ENCODE data around the gene SLCO2B1. TPM values are rescaled to one million over a fixed set of nuclear protein-coding genes. Genes with fewer than 3 reads are reported as not detected.

SLCO2B1 gene
- total RNA-seq, 3 donors from 2014 or later (not counting 1 experiment from before 2014, with no cell fraction given), result not detected

- no peak for DNase-seq
- ATAC-seq, result no peak
- peaks cover 29% of the 10 kb centered on the region for H3K4me1 ChIP-seq (ENCODE audit: control insufficient read depth, insufficient read depth, low read length)
- 79% methylated on average over 6 of the region's 6 CpGs for WGBS (ENCODE audit: insufficient coverage)
- H3K9me3 Mint-ChIP-seq, result no peaks in the 10 kb centered on the region
- H3K4me1 Mint-ChIP-seq, result peaks cover 19 to 33% of the 10 kb centered on the region in 2 donors
- intact Hi-C loops (cut with micrococcal nuclease), result no loop called here
- H3K27me3 ChIP-seq (ENCODE audit: control insufficient read depth, insufficient read depth, low read length), result no peaks in the 10 kb centered on the region
- H3K4me3 Mint-ChIP-seq, result no peak overlapping the region
- H3K27ac ChIP-seq (ENCODE audit: low read length), result no peak overlapping the region
- H3K27me3 Mint-ChIP-seq (ENCODE audit: low read depth in 2 of 2), result peaks cover 0 to 4% of the 10 kb centered on the region in 2 donors
- TF ChIP-seq CTCF (IDR thresholded peaks at IDR 0.05), result no peak
- H3K27ac Mint-ChIP-seq, result no peak overlapping the region
- H3K4me3 ChIP-seq (ENCODE audit: low read length), result no peak overlapping the region
- H3K36me3 Mint-ChIP-seq, result no peaks in the 10 kb centered on the region
- no peaks in the 10 kb centered on the region for H3K36me3 ChIP-seq (ENCODE audit: control insufficient read depth, insufficient read depth, low read length)
- no peaks in the 10 kb centered on the region for H3K9me3 ChIP-seq (ENCODE audit: control insufficient read depth, insufficient read depth, low read length)
Observed at GRCh38 chr11:75145972-75146519, 4.9 kb upstream of the SLCO2B1 start.

GRCh38 chr11:75146711-75147110 is 4.2 kb upstream of the SLCO2B1 start:
- no peak for ATAC-seq
- peaks cover 19 to 27% of the 10 kb centered on the region in 2 donors for H3K4me1 Mint-ChIP-seq
- no peaks in the 10 kb centered on the region for H3K36me3 Mint-ChIP-seq
- TF ChIP-seq CTCF (IDR thresholded peaks at IDR 0.05), result no peak
- H3K27ac Mint-ChIP-seq, result peak overlapping the region in 1 of 2 donors; percentile 26
- H3K4me3 Mint-ChIP-seq, result no peak overlapping the region
- H3K27ac ChIP-seq (ENCODE audit: low read length), result no peak overlapping the region
- H3K27me3 Mint-ChIP-seq (ENCODE audit: low read depth in 2 of 2), result peaks cover 0 to 9% of the 10 kb centered on the region in 2 donors
- 81% methylated on average over 5 of the region's 5 CpGs for WGBS (ENCODE audit: insufficient coverage)
- no peaks in the 10 kb centered on the region for H3K9me3 ChIP-seq (ENCODE audit: control insufficient read depth, insufficient read depth, low read length)
- peaks cover 29% of the 10 kb centered on the region for H3K4me1 ChIP-seq (ENCODE audit: control insufficient read depth, insufficient read depth, low read length)
- H3K36me3 ChIP-seq (ENCODE audit: control insufficient read depth, insufficient read depth, low read length), result no peaks in the 10 kb centered on the region
- intact Hi-C loops (cut with micrococcal nuclease), result no loop called here
- H3K4me3 ChIP-seq (ENCODE audit: low read length), result no peak overlapping the region
- no peak for DNase-seq
- no peaks in the 10 kb centered on the region for H3K27me3 ChIP-seq (ENCODE audit: control insufficient read depth, insufficient read depth, low read length)
- no peaks in the 10 kb centered on the region for H3K9me3 Mint-ChIP-seq

- ATAC-seq (no peak), DNase-seq (no peak)
- H3K36me3 ChIP-seq (ENCODE audit: control insufficient read depth, insufficient read depth, low read length), result no peaks in the 10 kb centered on the region
- no peaks in the 10 kb centered on the region for H3K27me3 ChIP-seq (ENCODE audit: control insufficient read depth, insufficient read depth, low read length)
- H3K4me1 ChIP-seq (ENCODE audit: control insufficient read depth, insufficient read depth, low read length), result peaks cover 28% of the 10 kb centered on the region
- Mint-ChIP-seq H3K27ac (peak overlapping the region in 1 of 2 donors; percentile 26), H3K27me3 (ENCODE audit: low read depth in 2 of 2) (peaks cover 0 to 12% of the 10 kb centered on the region in 2 donors), H3K4me1 (peaks cover 19 to 23% of the 10 kb centered on the region in 2 donors), H3K36me3 (no peaks in the 10 kb centered on the region), H3K9me3 (no peaks in the 10 kb centered on the region), H3K4me3 (no peak overlapping the region)
- H3K9me3 ChIP-seq (ENCODE audit: control insufficient read depth, insufficient read depth, low read length), result no peaks in the 10 kb centered on the region
- TF ChIP-seq CTCF (IDR thresholded peaks at IDR 0.05), result no peak
- no peak overlapping the region for H3K4me3 ChIP-seq (ENCODE audit: low read length)
- 86% methylated on average over 7 of the region's 7 CpGs for WGBS (ENCODE audit: insufficient coverage)
- H3K27ac ChIP-seq (ENCODE audit: low read length), result no peak overlapping the region
- intact Hi-C loops (cut with micrococcal nuclease), result no loop called here
Observed at GRCh38 chr11:75147191-75147874, 3.6 kb upstream of the SLCO2B1 start.

Data from natural killer cell (primary cell).